HG02798 (cell line): ENCODE measurements around the gene PRXL2A.

Experiments
- ATAC-seq: cut with Tn5 transposase; IDR thresholded peaks from one replicate; pipeline ENCODE4 v1.9.1; 2021; ENCODE audit warnings: mild to moderate bottlenecking; ENCODE audit not compliant: unreplicated experiment, poor library complexity

PRXL2A gene

DNA sequence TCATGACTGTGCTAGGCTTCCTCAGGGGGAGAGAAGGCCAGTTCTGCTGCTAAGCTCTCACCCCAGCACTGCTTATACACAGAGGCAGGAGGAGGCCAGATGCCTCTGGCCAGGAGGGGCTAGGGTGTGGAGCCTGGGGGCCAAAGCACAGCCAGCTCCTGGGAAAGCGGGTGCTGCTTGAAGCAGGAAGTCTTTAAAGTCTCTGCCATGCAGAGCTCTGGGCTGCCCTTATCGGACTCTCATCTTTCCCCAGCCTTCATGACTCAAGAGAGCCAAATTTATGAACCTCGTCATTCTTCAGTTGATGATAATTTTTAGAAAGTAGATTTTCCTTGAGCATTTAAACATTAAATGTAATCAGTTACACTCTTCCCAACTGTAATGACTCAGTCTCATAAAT is 34.5 kb downstream of the PRXL2A start:
- no peak for ATAC-seq

DNA sequence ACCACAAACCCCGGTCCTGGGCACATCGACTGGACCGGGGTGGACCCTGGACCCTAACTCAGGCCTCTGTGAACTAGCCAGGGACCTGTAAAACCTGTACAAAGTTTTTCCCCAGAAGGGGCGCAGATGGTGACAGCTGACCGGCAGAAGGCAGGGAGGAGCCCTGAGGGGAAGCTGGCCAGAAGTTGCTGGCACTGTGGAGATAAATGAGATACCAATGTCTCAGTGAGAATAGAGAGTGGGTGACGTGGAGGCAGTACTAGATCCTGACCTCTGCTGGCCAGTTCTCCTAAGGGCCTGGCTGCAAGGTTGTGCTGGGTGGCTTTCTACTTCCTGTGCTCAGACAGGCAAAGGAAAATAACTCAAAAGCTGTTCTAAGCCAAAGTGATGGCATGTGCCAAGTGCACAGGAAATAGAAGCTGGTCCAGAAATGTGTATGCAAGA is 35.2 kb downstream of the PRXL2A start:
- ATAC-seq: no peak

DNA sequence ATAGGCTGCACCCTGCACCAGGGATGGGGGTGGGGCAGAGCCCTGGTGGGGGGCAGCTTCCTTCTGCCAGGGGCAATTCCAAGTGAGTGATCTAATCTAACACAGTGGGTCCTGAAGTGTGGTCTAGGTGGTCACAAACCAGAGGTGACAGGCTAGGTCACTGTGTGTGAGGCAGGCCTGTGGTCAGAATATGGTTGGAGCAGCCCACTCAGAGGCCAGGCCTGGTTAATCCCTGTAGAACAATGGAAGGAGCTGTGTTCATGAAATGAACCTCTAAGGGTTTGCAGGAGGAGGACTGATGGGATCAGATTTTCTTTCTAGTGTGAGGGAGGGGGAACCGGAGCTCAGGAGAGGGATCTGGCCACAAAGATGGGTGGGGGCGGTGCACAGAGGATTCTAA is 35.8 kb downstream of the PRXL2A start:
- no peak for ATAC-seq

DNA sequence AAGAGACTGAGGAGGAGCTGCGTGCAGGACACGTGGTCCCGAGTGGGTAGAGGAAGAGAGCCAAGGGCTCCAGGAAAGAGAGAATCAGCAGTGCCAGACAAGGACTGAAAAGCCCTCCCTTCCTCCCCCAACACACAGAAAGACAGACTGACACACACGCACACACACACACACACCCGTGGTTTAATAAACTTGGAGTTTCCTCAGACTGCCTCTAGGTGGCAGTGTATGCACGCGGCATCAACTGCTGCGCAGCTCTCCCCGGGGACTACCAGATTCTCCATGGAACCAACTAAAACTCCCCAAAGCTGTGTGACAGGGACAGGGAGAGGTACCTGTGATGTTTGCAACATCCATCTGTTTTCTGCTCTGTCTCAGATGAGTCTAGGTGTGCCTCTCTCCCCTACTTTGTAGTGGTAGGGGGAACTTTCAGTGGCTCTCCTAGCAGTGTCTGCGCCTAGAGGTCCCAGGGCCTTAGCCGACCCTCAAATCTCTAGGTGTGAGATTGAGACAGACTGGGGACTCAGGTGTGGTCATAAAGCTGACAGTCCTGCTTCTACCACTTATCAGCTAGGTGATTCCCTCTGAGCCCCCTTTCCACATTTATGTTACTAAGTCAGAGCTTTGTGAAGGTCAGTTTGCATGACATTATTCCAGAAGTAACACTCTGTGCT is 36.4 kb downstream of the PRXL2A start:
- ATAC-seq: peak; percentile 85

DNA sequence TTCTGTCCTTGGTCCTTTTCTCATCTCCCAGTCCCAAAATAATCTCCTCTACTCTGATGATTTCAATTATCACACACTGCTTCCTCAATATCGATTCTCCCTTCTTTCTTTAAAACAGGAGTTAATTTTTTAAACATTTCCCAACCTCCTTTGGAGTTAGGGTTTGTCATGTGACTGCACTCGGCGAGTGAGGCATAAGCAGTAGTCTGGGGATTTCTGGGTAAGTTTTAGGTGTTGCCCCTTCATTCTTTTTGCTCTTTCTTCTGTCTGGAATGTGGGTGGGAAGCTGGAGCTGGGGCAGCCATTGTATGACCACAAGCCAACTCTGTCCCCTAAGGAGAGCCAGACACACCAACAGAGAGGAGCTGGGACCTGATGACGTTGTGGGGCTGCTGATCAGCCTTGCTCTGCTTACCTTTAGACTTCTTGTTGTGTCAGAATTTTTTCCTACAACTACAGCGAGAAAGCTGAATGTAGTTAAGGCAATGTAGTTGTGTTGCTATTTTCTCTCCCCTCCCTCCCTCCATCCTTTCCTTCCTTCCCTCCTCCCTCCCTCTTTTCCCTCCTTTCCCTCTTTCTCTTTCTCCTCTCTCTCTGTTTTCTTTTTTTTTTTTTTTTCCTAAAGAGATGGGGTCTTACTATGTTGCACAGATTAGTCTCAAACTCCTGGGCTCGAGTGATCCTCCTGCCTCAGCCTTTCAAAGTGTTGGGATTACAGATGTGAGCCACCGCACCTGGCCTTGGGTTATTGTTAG is 39.3 kb downstream of the PRXL2A start:
- ATAC-seq: no peak

DNA sequence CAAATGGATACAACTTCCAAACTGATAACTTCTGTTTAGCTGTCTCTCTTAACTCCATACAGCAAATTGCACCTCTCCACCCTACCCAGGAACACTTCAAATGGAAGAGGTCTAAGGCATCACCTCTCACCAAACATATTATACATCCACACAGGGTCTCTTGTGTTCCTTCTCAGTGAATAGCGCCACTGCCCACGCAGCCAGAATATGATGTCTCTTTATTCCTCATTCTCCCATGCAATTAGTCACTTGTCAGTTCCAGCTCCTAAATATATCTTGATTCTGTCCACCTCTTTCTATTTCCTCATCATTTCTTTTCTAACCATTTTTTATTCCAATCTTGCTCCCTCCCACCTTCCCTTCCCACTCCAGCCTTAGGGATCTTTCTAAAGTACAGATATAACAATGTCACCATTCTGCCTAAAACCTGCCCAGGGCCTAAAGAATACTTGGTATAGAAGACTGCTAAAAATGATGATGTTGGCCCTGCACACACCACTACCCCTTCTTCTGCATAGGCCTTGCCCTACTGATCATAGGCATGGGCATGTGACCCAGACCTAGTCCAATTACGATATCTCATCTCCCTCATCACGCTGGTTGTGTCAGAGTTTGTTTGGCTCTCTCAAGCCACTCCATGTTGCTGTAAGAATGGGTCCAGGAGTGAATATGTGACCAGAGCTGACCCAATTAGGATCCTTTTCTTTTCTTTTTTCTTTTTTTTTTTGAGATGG is 40.0 kb downstream of the PRXL2A start:
- ATAC-seq: no peak

DNA sequence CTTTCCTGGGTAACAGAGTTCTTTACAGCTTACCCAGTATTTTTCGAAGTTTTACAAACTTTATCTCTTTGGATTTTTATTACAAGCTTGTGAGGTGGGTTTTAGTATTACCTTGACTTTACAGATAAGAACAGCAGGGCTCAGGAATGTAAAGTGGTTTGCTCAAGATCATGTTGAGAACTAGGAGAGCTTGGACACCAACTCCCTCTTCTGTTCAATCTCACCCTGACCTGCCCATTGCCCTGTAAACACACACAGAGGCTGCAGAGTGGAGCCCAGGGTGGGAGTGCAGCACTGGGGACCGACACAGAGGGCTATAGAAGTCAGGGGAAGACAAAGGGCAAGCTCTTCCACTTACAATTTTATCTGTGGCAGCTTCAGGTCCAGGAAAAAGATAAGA is 41.2 kb downstream of the PRXL2A start:
- no peak for ATAC-seq

DNA sequence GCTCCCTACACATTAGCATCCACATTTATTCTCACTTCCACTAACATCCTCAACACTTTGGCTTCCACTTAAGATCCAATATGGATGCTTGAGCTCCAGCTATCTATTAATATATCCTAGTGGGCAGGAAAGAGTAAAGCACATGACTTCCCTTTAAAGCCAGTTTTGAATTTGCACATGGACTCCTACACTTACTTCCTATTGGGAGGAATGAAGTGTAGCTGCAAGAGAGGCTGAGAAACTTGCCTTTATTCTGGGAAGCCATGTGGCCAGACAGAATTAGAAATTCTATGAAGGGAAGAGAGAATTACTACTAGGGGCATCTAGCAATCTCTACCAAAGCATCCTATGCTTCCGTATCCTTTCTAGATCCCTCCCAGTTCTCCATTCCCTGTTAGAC is 42.8 kb downstream of the PRXL2A start:
- ATAC-seq: no peak

DNA sequence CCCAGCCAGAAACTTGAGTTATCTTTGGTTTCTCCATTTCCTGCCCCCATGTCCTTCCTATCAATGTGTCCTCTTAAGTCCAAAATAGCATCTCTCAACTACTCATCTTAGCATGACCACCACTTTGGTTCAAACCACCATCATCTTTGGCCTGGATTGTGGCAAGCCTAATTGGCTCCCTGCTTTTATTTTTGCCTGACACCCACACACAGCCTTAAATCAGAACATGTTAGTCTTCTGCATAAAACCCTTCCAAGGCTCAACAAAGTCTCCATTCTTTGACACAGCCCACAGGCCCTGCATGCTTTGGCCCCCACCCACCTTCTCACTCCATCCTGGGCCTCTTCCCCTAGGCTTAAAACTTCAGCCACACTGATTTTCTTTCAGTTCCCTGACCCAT is 43.7 kb downstream of the PRXL2A start:
- ATAC-seq: no peak

DNA sequence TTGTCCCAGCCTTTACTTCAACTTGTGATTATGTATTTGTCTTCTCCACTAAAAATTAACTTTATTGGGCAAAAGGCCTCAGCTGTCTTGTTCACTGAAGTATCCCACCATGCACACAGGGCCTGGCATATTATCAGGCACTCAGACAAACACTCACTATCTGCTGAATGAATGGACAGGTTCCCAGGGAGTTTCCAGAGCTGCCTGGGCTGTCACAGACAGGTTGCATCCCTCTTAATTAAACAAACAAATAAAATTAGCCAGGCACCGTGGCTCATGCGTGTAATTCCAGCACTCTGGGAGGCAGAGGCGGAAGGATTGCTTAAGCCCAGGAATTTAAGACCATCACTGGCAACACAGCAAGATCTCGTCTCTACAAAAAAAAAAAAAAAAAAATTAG is 44.3 kb downstream of the PRXL2A start:
- no peak for ATAC-seq

DNA sequence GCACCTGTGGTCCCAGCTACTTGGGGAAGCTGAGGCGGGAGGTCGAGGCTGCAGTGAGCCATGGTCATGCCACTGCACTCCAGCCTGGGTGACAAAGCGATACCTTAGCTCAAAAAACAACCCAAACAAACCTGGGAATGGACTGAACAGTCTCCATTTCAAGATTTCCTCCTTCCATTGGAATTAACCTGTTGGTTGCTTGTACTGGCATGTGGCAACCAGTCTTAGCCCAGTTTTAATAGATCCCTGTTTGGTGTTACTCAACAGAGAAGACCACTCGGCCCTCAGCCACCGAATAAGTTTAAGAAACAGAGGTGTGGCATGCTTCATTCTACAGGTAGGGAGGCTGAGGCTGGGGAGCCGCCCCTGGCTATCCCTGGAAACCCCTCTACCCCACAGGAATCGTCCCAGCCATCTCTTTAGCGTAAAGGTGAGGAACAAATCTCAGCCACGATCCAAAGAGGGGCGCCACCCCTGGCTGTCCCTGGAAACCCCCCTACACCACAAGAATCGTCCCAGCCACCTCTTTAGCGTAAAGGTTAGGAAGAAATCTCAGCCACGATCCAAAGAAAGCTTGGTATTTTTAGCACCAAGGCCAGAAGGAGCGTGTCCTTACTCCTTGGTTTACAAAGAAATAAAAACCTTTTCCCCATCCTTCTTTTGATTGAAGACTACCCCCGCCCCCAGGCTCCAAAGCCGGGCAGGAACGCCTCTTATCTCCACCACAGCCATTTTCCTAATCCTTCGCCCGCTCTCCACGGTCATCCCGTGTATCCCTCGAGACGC is 44.9 kb downstream of the PRXL2A start:
- no peak for ATAC-seq

DNA sequence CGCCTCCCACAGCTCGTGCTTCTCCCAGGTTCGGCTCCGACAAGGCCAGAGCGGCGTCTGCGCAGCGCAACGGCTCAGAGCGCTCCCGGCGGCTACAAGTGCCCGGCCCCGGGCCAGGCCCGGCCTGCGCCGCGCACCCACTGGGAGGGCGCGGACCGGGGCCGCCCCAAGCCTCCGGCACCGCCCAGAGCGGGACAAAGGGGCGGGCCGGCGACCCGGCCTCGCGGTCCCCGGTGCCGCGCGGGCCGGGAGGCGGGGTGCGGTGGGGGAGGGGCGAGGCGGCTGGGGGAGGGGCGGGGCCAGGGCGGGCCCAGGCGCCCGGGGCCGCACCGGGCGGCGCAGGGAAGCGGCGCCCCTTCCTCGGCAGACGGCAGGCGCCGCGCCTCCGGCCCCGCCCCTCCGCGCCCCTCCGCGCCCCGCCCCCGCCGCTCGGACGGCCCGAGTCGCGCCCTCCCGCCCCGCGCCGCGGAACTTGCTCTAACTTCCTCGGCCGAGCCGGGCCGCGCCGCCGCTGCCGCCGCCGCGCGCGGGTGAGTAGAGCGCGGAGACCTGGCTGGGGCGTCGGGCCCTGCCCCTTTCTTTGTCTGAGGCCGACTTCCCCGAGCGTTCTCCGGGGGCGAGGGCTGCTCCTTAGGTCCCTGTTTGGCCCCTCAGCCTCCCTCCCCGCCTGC is 45.6 kb downstream of the PRXL2A start, which contains the start of gene TSPAN14:
TSS of gene TSPAN14 (plus strand) at position 469 of the 671 bp plus-strand sequence. CDS start 34,924 bp downstream, outside the sequence.
- ATAC-seq: peak; percentile 80

DNA sequence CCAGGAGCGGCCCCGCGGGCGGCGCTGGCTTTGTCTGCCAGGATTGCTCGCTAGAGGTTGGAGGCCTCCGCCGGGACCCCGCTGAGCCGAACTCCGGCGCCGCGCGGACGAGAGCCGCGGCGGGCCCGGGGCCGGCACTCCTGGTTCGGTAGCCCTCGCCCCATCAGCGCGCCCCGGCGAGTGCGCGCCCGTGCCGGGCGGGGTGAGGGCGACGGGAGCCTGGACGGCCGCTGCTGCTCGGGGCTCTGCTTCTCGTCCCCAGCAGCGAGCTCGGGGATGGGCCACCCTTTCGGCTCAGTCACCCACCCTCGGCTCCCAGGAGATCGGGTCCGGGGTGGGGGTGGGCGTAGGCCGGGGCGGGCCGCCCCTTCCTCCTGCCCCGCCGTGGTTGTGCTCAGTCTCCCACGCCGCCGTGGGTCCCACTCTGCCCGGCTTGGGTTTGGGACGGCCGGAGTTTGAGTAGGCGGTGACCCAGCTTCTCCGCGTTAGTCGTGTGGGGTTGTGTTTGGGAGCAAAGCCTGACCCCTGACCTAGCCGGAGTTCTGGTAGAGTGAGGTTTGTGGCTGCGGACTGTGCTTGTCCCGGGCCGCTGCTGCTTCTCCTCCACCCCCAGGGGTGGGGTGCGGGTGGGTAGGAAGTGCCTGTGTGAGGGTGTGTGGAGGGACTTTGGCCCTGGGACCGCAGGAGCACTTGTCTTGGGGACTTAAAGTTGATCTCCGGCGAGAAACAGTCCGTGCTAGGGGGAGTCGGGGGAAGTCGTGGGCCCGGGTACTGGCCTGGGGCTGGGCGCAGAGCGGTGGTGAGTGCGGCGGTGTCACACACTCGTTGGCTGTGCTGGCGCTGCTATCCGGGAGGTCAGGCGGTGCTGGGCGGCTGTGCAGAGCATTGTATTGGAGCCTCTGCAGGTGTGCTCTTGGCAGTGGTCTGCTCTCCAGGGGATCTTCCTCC is 46.4 kb downstream of the PRXL2A start:
- peak; percentile 14 for ATAC-seq

DNA sequence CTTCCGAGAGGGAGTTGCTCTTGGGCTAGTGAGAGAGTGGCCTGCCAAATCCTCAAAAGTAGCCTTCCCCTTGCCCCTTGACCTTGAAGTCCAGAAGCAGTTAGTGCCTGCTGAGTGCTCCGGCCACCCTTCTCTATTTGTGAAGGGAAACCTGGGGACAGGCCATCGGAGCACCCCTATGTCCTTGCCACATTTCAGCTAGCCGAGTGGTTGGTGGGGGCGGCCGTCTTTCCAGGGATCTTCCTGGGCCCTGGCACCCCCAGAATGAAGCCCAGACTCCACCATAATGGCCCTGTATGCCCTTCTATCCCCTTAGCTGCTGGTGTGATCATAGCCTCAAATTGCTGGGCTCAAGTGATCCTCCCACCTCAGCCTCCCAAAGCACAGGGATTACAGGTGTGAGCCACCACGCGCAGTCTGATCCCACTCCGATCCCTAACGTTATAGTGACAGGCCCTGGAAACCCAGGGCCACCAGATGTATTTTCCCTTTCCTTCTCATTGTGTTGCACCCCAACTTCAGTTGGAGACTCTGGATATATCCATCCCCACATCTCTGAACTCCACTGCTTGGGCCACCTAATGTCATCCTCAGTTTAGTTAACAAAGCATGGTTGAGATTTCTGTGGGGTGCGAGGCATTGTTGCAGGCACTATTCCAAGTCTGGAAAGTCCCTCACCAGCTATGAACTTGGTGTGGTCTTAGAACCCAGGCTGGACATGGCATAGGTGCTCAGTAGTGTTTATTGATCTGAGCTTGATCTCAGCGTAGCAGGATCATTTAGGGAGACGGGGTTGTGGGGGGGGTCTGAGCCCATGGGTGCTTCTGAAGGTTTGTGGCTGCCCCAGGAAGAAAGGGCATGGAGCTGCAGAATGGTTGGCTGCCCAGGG is 47.4 kb downstream of the PRXL2A start:
- ATAC-seq: no peak

DNA sequence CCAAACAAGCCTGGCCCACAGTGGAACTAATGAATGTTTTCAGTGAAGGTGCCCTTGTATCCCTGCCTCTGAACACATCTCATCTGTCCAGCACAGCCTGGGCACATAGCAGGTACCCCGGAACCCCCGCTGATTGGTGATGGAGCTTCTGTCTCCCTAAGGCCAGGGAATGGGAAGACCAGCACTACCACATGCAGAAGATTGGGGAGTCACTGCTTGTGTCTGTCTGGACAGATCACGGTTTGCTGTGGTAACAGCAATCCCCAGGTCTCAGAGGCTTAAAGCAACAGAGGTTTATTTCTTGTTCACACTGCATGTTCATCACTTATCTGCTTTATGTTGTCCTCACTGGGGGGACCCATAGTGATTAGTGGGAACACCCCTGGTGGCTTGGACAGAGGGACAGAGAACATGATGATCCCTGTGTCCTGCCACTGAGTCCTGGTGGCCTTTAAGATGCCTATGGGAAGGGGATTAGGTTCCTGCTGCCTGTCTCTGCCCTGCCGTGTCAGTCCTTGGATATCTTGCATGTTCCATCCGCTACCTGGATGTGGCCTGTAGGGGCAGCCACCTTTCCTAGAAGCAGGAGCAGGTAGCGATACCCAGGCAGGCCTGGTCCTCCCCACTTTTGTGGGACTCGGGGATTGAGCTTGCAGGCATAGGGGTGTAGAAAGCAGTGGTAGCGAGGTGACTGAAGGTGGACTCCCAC is 49.4 kb downstream of the PRXL2A start:
- no peak for ATAC-seq

DNA sequence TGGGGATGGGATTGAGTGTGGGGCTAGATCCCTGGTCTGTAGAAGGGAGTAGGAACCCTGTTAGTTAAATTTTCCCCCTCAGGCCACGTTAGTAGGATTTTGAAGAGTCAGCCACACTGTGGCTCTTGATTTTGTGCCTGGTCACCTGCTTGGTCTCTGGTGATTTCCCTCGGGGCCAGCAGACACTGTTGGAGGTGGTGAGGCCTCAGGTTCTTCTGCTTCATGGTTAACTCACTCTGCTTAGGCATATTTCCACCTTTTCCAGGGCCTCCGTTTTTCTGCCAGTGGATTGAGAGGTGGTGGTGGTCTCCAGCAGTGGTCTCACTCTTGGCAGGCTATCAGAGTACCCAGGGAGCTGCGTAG is 49.9 kb downstream of the PRXL2A start:
- ATAC-seq: no peak

DNA sequence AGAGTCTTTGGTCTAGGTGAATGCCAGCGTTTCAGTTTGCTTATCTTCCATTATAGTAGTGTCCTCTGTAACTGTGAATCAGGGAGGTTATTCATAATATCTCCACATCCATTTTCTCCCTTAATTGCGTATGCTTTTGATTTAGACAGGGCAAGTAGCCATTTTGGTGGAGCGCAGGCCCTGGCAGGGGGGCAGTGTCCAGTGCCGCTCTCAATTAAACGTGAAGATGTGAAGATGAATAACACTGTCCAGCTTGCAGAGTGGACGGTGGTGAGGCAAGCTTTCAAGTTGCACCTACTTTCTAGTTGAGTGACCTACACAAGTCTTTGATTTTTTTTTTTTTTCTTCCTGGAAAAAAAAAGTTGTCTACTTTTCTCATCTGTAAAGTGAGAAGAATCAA is 50.3 kb downstream of the PRXL2A start:
- ATAC-seq: no peak
